ENCODE measurements around the gene RCOR3.
"Not testable (repeated sequence)": the region's sequence is repeated elsewhere in the genome, so short reads cannot be mapped to it uniquely, and the experiment has no call there.

RCOR3 gene

DNA sequence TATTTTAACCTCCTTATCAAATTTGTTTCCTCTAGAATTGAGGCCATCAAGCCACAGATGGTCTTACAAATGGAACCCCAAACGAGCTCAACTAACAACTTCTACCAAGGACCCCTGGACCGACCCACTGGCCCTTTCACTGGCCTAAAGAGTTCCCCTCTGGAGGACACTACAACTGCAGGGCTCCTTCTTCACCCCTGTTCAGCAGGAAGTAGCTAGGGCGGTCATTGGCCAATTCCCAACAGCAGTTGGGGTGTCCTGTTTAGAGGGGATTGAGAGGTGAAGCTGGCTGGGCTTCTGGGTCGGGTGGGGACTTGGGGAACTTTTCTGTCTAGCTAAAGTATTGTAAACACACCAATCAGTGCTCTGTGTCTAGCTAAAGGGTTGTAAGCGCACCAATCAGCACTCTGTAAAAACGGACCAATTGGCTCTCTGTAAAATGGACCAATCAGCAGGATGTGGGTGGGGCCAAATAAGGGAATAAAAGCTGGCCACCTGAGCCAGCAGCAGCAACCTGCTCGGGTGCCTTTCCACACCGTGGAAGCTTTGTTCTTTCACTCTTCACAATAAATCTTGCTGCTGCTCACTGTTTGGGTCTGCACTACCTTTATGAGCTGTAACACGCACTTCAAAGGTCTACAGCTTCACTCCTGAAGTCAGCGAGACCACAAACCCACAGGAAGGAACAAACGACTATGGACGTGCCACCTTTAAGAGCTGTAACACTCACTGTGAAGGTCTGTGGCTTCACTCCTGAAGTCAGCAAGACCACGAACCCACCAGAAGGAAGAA is 30.4 kb upstream of the RCOR3 start:
- DNase-seq; H3K27me3 Mint-ChIP-seq (ENCODE audit: low read depth, poor library complexity); H3K36me3 Mint-ChIP-seq (ENCODE audit: low read depth); H3K4me1 Mint-ChIP-seq; H3K9me3 Mint-ChIP-seq; H3K27ac Mint-ChIP-seq; H3K4me3 Mint-ChIP-seq: not testable (repeated sequence)

- H3K36me3 Mint-ChIP-seq (ENCODE audit: low read depth), result no peaks in the 10 kb centered on the region
- H3K27me3 Mint-ChIP-seq (ENCODE audit: low read depth, poor library complexity), result no peaks in the 10 kb centered on the region
- DNase-seq, result no peak
- H3K4me3 Mint-ChIP-seq, result no peak overlapping the region
- no peaks in the 10 kb centered on the region for H3K4me1 Mint-ChIP-seq
- H3K27ac Mint-ChIP-seq, result no peak overlapping the region
- no peaks in the 10 kb centered on the region for H3K9me3 Mint-ChIP-seq
- TF ChIP-seq, protein P1, sequence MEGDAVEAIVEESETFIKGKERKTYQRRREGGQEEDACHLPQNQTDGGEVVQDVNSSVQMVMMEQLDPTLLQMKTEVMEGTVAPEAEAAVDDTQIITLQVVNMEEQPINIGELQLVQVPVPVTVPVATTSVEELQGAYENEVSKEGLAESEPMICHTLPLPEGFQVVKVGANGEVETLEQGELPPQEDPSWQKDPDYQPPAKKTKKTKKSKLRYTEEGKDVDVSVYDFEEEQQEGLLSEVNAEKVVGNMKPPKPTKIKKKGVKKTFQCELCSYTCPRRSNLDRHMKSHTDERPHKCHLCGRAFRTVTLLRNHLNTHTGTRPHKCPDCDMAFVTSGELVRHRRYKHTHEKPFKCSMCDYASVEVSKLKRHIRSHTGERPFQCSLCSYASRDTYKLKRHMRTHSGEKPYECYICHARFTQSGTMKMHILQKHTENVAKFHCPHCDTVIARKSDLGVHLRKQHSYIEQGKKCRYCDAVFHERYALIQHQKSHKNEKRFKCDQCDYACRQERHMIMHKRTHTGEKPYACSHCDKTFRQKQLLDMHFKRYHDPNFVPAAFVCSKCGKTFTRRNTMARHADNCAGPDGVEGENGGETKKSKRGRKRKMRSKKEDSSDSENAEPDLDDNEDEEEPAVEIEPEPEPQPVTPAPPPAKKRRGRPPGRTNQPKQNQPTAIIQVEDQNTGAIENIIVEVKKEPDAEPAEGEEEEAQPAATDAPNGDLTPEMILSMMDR (IDR thresholded peaks at IDR 0.05), result no peak
These were observed 29.8 kb upstream of the RCOR3 start for GRCh38 chr1:211229365-211229759.

- Mint-ChIP-seq H3K27ac (no peak overlapping the region), H3K27me3 (ENCODE audit: low read depth, poor library complexity) (peaks cover 2% of the 10 kb centered on the region), H3K36me3 (ENCODE audit: low read depth) (no peaks in the 10 kb centered on the region), H3K4me3 (no peak overlapping the region), H3K4me1 (peaks cover 10% of the 10 kb centered on the region), H3K9me3 (no peaks in the 10 kb centered on the region)
- no peak for DNase-seq
- TF ChIP-seq, protein P1 (IDR thresholded peaks at IDR 0.05), result no peak
These were observed 27.3 kb upstream of the RCOR3 start for GRCh38 chr1:211231873-211232272.

- Mint-ChIP-seq H3K4me1 (peaks cover 10% of the 10 kb centered on the region), H3K36me3 (ENCODE audit: low read depth) (no peaks in the 10 kb centered on the region), H3K4me3 (no peak overlapping the region), H3K27ac (no peak overlapping the region), H3K9me3 (peaks cover 4% of the 10 kb centered on the region), H3K27me3 (ENCODE audit: low read depth, poor library complexity) (peaks cover 9% of the 10 kb centered on the region)
- TF ChIP-seq, protein P1 (IDR thresholded peaks at IDR 0.05), result no peak
- DNase-seq, result no peak
These were observed 22.4 kb upstream of the RCOR3 start for GRCh38 chr1:211236633-211237320.

DNA sequence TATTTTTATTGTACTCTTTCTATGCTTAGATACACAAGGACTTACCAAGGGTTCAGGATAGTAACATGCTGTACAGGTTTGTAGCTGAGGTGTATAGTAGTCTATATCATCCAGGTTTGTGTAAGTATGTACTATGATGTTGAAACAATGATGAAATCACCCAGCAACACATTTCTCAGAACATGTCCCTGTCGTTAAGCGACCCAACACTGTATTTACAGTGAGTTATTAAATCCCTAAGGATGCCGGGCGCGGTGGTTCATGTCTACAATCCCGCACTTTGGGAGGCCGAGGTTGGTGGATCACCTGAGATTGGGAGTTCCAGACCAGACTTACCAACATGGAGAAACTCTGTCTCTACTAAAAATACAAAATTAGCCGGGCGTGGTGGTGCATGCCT is 21.6 kb upstream of the RCOR3 start:
- Mint-ChIP-seq H3K4me3 (no peak overlapping the region), H3K4me1 (peaks cover 10% of the 10 kb centered on the region), H3K27ac (no peak overlapping the region), H3K36me3 (ENCODE audit: low read depth) (no peaks in the 10 kb centered on the region), H3K27me3 (ENCODE audit: low read depth, poor library complexity) (peaks cover 9% of the 10 kb centered on the region), H3K9me3 (peaks cover 4% of the 10 kb centered on the region)
- no peak for DNase-seq
- TF ChIP-seq, protein P1 (IDR thresholded peaks at IDR 0.05), result no peak

- not testable (repeated sequence) for H3K9me3 Mint-ChIP-seq; H3K27ac Mint-ChIP-seq; H3K27me3 Mint-ChIP-seq (ENCODE audit: low read depth, poor library complexity); H3K4me1 Mint-ChIP-seq; H3K36me3 Mint-ChIP-seq (ENCODE audit: low read depth); DNase-seq; H3K4me3 Mint-ChIP-seq
These were observed 18.6 kb upstream of the RCOR3 start for GRCh38 chr1:211240567-211240966.

DNA sequence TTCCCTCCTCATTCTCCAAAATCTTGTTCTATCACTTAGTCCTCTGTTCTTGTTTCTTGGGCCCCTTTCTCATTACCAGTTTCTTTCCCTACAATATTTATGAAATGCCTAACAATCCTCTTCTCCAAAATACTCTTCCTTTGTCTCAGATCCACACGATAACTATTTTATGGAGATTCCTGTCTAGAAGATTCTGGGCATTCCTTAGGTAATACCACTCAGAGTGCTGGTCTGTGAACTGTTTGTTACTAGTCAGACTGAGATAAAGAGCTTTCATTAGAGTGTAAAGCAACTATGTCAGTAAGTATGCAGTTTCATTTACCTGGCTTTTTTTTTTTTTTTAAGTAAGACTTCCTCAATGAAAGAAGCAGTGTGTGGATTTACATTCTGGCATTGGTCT is 18.1 kb upstream of the RCOR3 start:
- Mint-ChIP-seq H3K27me3 (ENCODE audit: low read depth, poor library complexity) (peaks cover 6% of the 10 kb centered on the region), H3K4me1 (no peaks in the 10 kb centered on the region), H3K36me3 (ENCODE audit: low read depth) (no peaks in the 10 kb centered on the region)

GRCh38 chr1:211243639-211244038 is 15.5 kb upstream of the RCOR3 start:
- not testable (repeated sequence) for H3K27ac Mint-ChIP-seq; H3K4me3 Mint-ChIP-seq; H3K27me3 Mint-ChIP-seq (ENCODE audit: low read depth, poor library complexity); DNase-seq; H3K9me3 Mint-ChIP-seq; H3K36me3 Mint-ChIP-seq (ENCODE audit: low read depth)
- peaks cover 12% of the 10 kb centered on the region for H3K4me1 Mint-ChIP-seq

More for the DNA sequence above, 18.1 kb upstream of the RCOR3 start:
- TF ChIP-seq, protein P1 (IDR thresholded peaks at IDR 0.05), result no peak
- no peak for DNase-seq
- Mint-ChIP-seq H3K27ac (no peak overlapping the region), H3K9me3 (peaks cover 4% of the 10 kb centered on the region), H3K4me3 (no peak overlapping the region)

DNA sequence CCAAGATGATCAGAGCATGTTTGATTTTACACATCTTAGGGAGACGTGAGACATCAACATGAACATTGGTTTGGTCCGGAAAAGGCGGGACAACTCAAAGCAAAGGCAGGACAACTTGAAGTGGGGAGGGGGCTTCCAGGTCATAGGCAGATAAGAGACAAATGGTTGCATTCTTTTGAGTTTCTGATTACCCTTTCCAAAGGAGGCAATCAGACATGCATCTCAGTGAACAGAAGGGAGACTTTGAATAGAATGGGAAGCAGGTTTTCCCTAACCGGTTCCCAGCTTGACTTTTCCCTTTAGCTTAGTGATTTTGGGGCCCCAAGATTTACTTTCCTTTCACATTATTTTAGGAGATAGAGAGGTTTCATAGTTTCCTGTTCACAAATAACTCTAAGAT is 12.6 kb upstream of the RCOR3 start:
- H3K4me1 Mint-ChIP-seq, result peaks cover 12% of the 10 kb centered on the region
- not testable (repeated sequence) for H3K36me3 Mint-ChIP-seq (ENCODE audit: low read depth); H3K27ac Mint-ChIP-seq; H3K4me3 Mint-ChIP-seq; DNase-seq; H3K9me3 Mint-ChIP-seq; H3K27me3 Mint-ChIP-seq (ENCODE audit: low read depth, poor library complexity)
